Muscle layer of duodenum (tissue), 2 donors: ENCODE data around the gene SLC27A5.
A peak's percentile ranks its signal among the peaks of the same experiment; 100 is the strongest.

Experiments
- H3K27ac ChIP-seq: one replicate; pipeline ENCODE4 v1.7.0; 2013; ENCODE audit warnings: mild to moderate bottlenecking, low read length
- H3K27me3 ChIP-seq: one replicate; pipeline ENCODE4 v1.7.0; 2013; ENCODE audit warnings: low read depth, mild to moderate bottlenecking, control low read depth, low read length
- H3K36me3 ChIP-seq, 2 donors: one replicate each; pipeline ENCODE4 v1.7.0; 2013; ENCODE audit warnings: low read length in 2 of 2, control low read depth in 1 of 2, mild to moderate bottlenecking in 1 of 2; ENCODE audit not compliant: insufficient read depth in 2 of 2, control insufficient read depth in 1 of 2
- H3K4me1 ChIP-seq, 2 donors: one replicate each; pipeline ENCODE4 v1.7.0; 2013; ENCODE audit warnings: low read length in 2 of 2, mild to moderate bottlenecking in 2 of 2, control low read depth in 1 of 2, moderate library complexity in 1 of 2; ENCODE audit not compliant: insufficient read depth in 2 of 2, control insufficient read depth in 1 of 2
- H3K4me3 ChIP-seq, 2 donors: one replicate each; pipeline ENCODE4 v1.7.0; 2013; ENCODE audit warnings: low read length in 2 of 2, low read depth in 1 of 2, mild to moderate bottlenecking in 1 of 2
- H3K9me3 ChIP-seq, 2 donors: one replicate each; pipeline ENCODE4 v1.7.0; 2013; ENCODE audit warnings: low read length in 2 of 2, control low read depth in 1 of 2, mild to moderate bottlenecking in 1 of 2; ENCODE audit not compliant: control insufficient read depth in 1 of 2
- donor health status: healthy.

Gene SLC27A5

DNA sequence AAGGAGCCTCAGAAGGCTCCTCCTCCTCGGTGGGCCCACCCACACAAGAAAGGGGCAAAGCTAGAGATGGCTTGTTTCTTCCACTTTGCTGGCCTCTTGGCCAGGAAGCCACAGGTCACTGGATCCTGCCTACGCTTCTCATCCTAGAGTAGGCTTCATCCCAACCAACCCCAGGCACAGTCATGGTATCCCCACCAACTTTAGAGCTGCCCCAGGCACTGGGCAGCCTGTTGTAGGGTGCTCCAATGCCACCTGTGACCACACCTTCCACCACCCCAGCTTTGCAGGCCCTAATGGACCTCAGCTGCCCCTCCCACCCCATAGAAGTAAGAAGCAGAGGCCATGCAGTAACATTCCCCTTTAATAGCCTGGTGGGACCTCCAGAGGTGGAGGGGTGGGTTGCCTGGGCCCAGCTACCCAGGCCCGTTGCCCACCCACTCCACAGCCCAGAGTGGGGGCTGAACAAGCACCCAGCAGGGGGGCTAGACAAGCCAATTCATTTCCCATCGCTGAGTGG lies 43.6 kb upstream of the SLC27A5 start:
- Histone ChIP-seq H3K36me3 (peaks cover 32 to 46% of the 10 kb centered on the region in 2 donors), H3K4me1 (peaks cover 12 to 51% of the 10 kb centered on the region in 2 donors), H3K27ac (peak overlapping the region; percentile 94), H3K4me3 (peak overlapping the region; percentile 84 to 91), H3K27me3 (no peaks in the 10 kb centered on the region), H3K9me3 (no peaks in the 10 kb centered on the region)

DNA sequence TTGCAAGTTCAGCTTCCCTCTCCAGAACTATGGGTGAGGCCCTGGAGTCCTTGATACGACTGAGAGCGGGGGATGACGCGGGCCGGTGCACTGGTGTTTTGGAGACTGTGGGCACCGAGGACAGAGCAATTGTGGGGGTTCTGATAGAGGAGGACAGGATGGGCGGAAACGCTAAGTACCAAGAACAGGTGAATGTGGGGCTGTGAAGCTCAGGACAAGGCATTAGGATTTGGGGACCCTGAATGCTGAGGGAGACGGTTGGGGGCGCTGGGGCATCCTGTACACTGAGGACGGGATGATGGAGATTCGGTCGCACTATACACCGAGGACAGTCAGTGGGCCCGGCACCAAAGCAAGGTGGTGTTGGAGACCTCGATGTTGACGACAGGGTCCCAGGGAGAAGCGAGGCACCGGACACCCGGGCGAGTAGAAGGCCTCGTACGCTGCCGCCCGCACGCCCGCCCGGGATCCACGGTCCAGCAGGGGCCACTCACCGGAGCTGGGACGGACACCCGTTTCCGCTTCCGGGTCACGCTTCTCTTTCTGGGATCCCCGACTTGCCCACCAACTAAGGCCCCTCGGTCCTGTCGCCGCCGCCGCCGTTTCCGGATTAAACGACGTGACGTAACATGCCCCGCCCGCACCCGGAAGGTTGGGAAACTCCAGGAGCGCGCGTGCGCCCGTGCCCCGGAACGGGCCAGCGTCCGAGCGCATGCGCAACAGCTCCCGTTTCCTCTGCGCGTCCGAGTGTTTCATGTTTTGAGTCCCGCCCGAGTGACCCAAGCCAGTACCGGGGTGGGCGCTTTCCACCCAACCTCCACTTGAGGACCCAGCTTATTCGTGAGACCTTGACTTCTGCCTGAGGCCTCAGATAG lies 42.9 kb upstream of the SLC27A5 start, which contains the start of gene CHMP2A:
CHMP2A (minus strand) TSS at position 612 of the 875 bp plus-strand sequence. CDS start 893 bp downstream, outside the sequence.
- Histone ChIP-seq H3K4me1 (peaks cover 9 to 44% of the 10 kb centered on the region in 2 donors), H3K27ac (peak within 1 kb of the TSS; percentile 94), H3K27me3 (no peaks in the 10 kb centered on the region), H3K4me3 (peak within 1 kb of the TSS; percentile 84 to 91), H3K9me3 (no peaks in the 10 kb centered on the region), H3K36me3 (peaks cover 39 to 53% of the 10 kb centered on the region in 2 donors)

DNA sequence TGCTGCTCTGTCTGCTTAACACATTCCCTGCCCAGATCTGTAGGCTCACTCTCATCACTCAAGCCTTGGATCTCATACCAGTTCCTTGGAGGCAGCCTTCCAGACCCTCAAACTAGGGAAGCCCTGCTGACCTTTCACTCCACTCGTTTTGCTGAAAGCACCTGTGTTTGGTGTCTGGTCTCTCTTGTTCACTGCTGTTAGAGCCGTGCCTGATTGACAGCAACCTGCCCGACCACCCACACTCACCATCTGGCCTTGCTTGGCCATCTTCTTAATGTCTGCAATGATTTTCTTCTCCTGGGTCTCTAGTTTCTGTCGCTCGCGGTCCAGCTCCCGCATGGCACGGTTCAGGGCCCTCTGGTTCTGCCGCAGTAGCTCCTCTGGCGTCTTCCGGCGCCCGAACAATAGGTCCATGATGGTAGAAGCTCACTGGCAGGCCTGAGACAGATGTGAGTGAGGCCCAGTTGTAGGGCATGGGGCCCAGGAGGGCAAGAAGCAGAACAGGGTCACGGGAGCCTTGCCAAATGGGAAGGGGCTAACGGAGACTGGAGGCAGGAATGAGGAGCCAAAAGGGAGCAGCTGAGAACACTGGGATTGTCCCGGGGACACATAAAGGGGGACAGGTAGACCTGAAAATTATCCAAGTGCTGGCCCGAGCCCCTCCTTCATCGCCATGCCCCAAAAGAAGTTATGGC lies 42.2 kb upstream of the SLC27A5 start:
- Histone ChIP-seq H3K4me3 (peak overlapping the region; percentile 84 to 91), H3K36me3 (peaks cover 47 to 57% of the 10 kb centered on the region in 2 donors), H3K9me3 (no peaks in the 10 kb centered on the region), H3K27me3 (no peaks in the 10 kb centered on the region), H3K4me1 (peaks cover 7 to 38% of the 10 kb centered on the region in 2 donors), H3K27ac (peak overlapping the region; percentile 94)

GRCh38 chr19:58552655-58553054 lies 40.9 kb upstream of the SLC27A5 start:
- Histone ChIP-seq H3K36me3 (peaks cover 60 to 66% of the 10 kb centered on the region in 2 donors), H3K27me3 (no peaks in the 10 kb centered on the region), H3K27ac (no peak overlapping the region), H3K4me3 (no peak overlapping the region), H3K9me3 (no peaks in the 10 kb centered on the region), H3K4me1 (peaks cover 7 to 37% of the 10 kb centered on the region in 2 donors)

- Histone ChIP-seq H3K27me3 (no peaks in the 10 kb centered on the region), H3K4me1 (peaks cover 7 to 36% of the 10 kb centered on the region in 2 donors), H3K36me3 (peaks cover 65 to 69% of the 10 kb centered on the region in 2 donors), H3K27ac (no peak overlapping the region), H3K9me3 (no peaks in the 10 kb centered on the region), H3K4me3 (no peak overlapping the region)
Observed at GRCh38 chr19:58551577-58552471, 40.0 kb upstream of the SLC27A5 start.

DNA sequence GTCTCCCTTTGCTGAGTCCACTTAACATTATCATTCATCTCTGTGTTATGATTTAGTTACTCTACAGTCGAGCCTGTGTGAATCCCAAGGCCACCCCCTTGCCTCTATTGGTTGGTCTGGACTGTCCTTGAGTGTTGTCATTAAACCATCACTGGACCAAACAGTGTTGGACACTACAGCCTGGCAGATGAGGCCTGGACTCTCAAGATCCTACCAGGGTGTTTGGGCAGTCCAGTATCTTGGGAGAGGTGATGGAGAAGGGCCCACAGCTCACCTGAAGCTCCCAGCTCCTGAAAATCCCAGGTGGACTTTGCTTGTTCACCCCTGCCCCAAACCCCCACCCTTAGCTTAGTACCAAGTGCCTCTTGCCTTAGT lies 39.3 kb upstream of the SLC27A5 start:
- H3K4me3 ChIP-seq: no peak overlapping the region
- peaks cover 13 to 36% of the 10 kb centered on the region in 2 donors for H3K4me1 ChIP-seq
- no peaks in the 10 kb centered on the region for H3K9me3 ChIP-seq
- H3K27ac ChIP-seq: no peak overlapping the region
- no peaks in the 10 kb centered on the region for H3K27me3 ChIP-seq
- H3K36me3 ChIP-seq: peaks cover 58 to 66% of the 10 kb centered on the region in 2 donors

DNA sequence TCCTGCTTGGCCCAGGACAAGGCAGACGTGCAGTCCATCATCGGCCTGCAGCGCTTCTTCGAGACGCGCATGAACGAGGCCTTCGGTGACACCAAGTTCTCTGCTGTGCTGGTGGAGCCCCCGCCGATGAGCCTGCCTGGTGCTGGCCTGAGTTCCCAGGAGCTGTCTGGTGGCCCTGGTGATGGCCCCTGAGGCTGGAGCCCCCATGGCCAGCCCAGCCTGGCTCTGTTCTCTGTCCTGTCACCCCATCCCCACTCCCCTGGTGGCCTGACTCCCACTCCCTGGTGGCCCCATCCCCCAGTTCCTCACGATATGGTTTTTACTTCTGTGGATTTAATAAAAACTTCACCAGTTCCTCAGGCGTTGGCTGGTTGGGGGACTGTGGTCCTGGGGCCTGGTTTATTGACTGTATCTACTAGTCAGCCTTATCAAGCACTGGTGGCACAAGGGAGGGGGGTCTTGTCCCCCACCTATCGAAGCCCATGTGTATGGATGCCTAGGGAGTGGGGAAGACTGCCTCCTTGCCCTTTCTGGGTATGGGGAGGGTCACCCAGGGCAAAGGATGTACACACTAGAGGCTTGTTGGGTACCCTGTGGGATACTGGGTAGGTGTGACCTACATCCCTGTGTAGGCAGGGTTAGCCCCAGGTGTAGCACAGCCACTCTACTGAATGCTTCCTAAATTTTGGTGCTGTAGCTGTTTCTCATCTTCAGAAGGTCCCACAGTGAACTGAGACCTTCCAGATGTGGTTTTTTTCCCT lies 38.8 kb upstream of the SLC27A5 start:
- no peak overlapping the region for H3K27ac ChIP-seq
- peaks cover 56 to 64% of the 10 kb centered on the region in 2 donors for H3K36me3 ChIP-seq
- H3K4me3 ChIP-seq: no peak overlapping the region
- no peaks in the 10 kb centered on the region for H3K27me3 ChIP-seq
- H3K4me1 ChIP-seq: peaks cover 13 to 36% of the 10 kb centered on the region in 2 donors
- H3K9me3 ChIP-seq: no peaks in the 10 kb centered on the region

- H3K9me3 ChIP-seq: no peaks in the 10 kb centered on the region
- H3K4me3 ChIP-seq: no peak overlapping the region
- H3K27ac ChIP-seq: no peak overlapping the region
- H3K4me1 ChIP-seq: peaks cover 13 to 36% of the 10 kb centered on the region in 2 donors
- no peaks in the 10 kb centered on the region for H3K27me3 ChIP-seq
- H3K36me3 ChIP-seq: peaks cover 56 to 64% of the 10 kb centered on the region in 2 donors
Observed at GRCh38 chr19:58549664-58550361, 38.0 kb upstream of the SLC27A5 start.

DNA sequence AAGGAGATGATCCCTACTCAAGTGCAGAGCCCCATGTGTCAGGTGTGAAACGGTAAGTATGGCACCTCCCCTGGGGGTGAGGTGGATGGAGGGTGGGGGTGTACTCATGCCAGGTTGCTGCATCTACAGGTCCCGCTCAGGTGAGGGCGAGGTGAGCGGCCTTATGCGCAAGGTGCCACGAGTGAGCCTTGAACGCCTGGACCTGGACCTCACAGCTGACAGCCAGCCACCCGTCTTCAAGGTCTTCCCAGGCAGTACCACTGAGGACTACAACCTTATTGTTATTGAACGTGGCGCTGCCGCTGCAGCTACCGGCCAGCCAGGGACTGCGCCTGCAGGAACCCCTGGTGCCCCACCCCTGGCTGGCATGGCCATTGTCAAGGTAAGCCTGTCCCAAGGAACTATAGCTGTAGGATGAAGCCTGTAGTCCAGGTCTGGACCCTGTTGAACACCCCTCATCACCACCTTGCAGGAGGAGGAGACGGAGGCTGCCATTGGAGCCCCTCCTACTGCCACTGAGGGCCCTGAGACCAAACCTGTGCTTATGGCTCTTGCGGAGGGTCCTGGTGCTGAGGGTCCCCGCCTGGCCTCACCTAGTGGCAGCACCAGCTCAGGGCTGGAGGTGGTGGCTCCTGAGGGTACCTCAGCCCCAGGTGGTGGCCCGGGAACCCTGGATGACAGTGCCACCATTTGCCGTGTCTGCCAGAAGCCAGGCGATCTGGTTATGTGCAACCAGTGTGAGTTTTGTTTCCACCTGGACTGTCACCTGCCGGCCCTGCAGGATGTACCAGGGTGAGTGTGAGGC lies 37.3 kb upstream of the SLC27A5 start:
- peaks cover 56 to 64% of the 10 kb centered on the region in 2 donors for H3K36me3 ChIP-seq
- no peaks in the 10 kb centered on the region for H3K27me3 ChIP-seq
- no peaks in the 10 kb centered on the region for H3K9me3 ChIP-seq
- H3K4me3 ChIP-seq: no peak overlapping the region
- no peak overlapping the region for H3K27ac ChIP-seq
- H3K4me1 ChIP-seq: peaks cover 11 to 32% of the 10 kb centered on the region in 2 donors
